GM19438 (cell line): Measurements from ENCODE around the gene VNN1.

ENCODE experiments used
- ATAC-seq: cut with Tn5 transposase; IDR thresholded peaks from one replicate; pipeline ENCODE4 v1.9.1; 2021; ENCODE audit warnings: low read depth; ENCODE audit not compliant: unreplicated experiment

VNN1 gene, protein sequence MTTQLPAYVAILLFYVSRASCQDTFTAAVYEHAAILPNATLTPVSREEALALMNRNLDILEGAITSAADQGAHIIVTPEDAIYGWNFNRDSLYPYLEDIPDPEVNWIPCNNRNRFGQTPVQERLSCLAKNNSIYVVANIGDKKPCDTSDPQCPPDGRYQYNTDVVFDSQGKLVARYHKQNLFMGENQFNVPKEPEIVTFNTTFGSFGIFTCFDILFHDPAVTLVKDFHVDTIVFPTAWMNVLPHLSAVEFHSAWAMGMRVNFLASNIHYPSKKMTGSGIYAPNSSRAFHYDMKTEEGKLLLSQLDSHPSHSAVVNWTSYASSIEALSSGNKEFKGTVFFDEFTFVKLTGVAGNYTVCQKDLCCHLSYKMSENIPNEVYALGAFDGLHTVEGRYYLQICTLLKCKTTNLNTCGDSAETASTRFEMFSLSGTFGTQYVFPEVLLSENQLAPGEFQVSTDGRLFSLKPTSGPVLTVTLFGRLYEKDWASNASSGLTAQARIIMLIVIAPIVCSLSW

DNA sequence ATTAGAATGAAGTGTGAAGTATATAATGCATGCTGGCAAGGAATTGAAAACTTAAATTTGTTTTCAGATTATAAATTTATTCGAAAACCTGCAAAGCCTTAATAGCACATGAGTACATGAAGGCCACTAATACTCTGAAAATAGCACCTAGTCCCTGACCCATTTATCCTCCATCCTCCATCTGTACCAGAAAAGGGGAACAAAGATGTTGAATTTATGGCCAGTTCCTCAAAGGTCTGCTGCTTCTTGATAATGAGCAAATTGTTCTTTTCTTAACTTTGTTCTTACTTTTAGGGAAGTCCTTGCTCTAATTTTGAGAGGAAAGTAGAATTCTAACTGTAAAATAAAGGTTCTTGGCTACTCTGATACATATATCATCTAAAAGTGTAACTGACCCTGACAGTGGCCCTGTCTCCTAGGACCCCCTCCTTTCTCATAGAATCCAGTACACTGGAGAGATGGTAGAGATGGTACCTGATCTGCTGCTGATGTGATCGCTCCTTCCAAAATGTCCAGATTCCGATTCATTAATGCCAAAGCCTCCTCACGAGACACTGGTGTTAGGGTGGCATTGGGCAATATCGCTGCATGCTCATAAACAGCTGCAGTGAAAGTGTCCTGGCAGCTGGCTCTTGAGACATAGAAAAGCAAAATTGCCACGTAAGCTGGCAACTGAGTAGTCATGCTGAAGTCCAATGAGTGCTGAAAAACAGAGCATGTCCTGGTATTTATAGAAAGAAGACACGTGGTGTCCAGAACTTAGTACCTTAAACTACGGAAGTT lies at the start of gene VNN1:
TSS of gene VNN1 (minus strand) at position 704 of the 783 bp plus-strand sequence. CDS start at position 684, 20 bp downstream.
- peak; percentile 77 for ATAC-seq

DNA sequence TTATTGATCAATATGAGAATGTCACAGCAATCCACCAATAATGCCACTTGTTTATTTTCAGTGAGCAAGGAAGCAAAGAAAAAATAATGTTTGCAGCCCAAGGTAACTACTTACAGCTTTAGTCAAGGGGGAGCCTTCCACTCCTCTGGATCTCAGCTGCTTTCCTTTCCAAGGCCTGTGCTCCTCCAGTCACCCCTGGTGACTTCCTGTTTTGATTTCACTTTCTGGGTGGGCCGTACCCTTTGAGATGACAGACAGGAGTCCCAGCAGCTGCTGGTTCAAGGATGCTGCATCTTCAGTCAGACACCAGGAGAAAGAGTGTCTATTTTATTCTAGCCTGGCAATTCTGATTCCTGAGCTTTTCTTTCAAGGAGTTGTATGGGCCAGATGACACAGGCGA lies 49.4 kb upstream of the VNN1 start:
- ATAC-seq = peak; percentile 82

DNA sequence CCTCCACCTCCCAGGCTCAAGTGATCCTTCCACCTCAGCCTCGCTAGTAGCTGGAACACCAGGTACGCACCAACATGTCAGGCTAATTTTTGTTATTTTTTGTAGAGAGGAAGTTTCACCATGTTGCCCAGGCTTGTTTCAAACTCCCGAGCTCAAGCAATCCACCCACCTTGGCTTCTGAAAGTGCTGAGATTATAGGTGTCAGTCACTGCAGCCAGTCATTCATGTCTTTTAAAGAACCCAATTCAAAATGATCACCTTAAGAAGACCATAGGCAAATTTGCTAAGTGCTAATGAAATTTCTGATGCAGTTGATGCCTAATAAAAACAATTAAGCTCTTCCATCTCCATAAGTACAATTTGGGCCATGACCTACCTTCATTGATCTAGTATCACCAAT lies 46.4 kb upstream of the VNN1 start:
- ATAC-seq = no peak

DNA sequence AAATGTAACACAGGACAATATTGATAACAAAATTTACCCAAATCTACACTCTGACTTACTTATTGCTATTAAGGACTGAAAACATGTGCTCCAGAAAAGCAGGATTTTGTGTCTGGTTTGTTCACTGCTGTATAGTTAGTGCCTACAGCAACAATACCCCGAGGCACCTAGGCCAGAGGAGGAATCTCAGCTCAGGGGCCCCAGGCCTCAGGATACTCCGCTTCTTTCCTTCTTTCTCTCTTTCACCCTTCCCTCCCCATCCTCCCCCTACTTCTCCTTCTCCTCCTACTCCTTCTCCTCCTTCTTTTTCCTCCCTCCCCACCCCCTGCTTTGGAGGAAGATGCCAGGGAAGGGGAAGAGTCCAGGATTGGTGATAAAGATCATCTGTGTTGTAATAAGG lies 44.8 kb upstream of the VNN1 start:
- no peak for ATAC-seq

DNA sequence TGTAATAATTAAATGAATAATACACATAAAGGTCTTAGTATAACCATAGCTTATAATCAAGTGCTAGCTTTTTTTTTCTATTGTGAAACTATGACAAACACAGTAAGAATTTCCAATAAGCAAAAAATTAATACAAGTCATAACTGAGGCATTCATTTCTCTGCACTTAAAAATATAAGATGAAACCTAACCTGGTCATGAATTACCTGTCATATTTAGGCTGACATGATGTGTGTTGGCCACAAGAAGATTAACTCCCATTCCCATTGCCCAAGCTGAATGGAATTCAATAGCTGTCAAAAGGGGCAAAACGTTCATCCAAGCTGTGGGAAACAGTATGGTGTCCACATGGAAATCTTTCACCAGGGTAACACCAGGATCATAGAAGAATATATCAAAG lies 38.4 kb upstream of the VNN1 start:
- no peak for ATAC-seq

DNA sequence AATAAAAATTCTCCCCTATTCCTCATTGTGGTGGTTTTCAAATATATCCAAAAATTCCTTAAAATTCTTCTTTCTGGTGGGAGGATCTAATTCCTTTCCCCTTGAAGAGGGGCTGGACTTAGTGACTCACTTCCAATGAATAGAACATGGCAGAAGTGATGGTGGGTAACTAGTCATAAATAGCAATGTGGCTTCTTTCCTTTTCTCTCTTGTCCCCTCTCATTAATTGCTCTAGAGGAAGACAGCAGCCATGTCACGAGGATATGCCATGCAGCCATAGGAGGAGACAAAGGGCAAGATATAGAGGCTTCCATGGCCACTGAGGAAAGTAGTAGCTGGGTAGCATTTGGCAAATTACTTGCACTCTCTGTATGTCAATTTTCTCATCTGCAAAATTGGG lies 38.0 kb upstream of the VNN1 start:
- no peak for ATAC-seq

DNA sequence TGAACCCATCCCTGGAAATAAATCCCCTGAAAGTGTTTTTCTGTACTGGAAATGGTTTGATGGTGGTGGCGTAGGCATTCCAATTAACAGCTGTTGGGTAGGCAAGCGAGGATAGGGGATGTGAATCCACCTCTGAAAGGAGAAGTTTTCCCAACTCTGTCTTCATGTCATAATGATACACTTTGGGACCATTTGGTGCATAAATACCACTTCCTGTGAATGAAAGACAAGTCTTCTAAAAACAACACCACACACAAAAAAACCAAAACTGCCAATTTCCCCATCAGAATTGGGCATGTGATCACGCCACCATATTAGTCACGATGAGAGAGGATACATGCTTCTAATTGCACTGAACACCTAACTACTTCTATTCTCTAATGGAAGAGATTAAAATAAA lies 37.5 kb upstream of the VNN1 start:
- ATAC-seq = peak; percentile 29

DNA sequence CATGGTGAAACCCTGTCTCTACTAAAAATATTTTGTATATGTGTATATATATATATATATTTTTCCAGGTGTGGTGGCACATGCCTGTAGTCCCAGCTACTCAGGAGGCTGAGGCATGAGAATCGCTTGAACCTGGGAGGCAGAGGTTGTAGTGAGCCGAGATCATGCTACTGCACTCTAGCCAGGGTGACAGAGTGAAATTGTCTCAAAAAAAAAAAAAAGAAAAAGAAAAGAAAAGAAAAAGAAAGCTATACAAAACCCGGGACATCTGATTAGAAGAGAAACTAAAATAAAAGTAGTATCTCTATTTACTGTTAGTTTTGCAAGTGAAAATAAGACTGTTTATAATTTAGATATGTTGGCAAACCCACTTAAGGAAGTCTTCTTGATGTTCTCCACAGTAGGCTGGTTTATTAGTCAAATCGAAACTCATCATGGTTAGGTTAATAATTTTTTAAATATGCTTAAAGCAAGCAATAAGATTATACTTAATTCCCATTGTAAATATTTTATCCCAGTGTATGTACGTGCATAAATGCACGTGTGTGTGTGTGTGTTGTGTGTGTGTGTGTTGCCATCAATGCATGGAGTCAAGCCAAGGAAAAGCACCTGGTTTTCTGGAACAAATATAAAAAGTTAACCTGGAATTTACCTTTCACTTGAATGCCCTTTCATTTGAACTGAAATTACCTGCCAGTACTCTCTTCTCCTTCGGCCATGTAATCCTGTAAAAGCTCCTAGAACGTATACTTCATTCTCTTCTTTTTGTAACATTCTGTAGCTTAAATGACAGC lies 36.8 kb upstream of the VNN1 start:
- ATAC-seq = peak; percentile 78

DNA sequence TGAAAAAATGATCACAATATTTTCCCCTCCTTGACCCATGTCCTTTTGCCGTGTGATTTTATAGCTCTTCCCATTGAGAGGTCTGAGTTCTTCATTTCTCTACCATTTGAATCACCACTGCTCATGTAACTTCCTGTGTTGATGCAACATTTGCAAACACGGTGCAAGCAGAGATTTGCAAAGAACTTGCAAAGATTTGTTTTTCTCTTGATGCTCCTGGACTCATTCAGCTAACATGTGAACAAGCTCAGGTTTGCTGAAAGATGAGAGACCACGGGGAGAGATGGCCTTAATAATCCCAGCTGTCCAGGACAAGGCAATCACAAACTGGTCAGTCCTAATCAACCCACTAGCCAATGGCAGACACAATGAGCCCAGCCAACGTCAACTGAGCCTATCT lies 35.3 kb upstream of the VNN1 start:
- no peak for ATAC-seq

DNA sequence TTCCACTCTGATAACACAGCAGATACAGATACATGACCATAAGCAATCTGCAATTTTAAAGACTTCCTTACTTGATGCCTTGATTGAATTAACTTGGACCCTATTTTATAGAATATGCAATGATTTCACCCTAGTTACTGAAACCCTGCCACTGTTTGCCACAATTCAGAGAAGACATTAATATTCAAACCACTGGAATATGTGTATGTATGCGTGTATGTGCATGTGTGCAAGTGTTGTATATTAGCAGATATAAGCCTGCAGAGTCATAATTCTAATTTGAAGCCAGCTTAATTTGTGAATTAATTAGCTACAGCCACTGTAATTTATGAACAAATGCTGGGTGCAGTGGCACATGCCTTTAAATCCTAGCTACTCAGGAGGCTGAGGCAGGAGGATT lies 34.6 kb upstream of the VNN1 start:
- no peak for ATAC-seq

DNA sequence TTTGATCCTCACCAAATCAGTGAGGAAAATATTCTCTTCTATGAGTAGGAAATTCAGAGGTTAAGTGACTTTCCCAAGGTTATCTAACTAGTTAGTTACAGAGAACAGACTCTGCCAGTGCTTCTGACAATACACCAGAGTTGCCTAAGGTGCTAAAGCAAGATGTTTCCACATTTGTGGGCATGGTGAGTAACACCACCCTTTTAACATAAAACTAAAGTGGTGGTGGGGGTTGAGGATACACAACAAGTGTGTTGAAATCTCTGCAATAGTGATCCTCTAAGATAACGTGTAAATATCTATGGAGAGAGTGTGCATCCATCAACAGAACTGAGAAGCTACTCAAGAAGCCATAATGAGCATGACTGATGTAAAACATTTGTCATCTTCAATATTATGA lies 32.2 kb upstream of the VNN1 start:
- no peak for ATAC-seq

DNA sequence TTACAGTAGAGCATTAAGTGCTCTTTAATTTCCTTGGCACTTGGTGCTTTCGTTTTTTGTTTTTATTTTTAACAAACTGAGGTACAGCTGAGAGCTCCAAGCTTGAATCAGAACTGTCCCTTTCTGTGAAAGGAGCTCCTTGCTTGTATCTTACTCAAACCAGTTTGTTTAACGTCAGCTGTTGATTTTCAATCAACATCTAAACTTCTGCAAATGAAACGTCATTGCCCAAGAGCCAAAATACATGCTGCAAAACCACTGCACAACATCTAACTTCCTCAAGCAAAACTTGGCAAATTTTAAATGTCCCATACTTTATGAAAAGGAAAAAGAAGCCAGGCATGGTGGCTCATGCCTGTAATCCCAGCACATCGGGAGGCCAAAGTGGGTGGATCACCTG lies 28.6 kb upstream of the VNN1 start:
- ATAC-seq = no peak

DNA sequence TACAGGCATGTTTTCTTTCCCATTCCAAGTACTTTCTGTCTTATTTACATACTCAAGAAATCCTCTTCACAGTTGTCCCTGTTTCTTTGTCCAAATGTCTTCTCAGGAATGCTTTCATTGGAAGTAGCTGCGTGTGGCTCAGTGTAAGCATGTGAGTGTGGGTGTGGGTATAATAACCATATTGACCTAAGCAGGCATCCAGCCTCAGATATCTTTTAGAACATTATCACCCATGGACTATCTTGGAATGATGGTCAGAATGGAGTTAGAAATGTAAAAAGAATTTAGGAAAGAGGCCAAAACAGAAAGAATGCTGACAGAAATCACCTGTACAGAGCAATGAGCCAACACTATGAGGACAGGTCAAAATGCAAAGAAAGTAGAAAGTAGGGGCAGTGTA lies 27.4 kb upstream of the VNN1 start:
- no peak for ATAC-seq

DNA sequence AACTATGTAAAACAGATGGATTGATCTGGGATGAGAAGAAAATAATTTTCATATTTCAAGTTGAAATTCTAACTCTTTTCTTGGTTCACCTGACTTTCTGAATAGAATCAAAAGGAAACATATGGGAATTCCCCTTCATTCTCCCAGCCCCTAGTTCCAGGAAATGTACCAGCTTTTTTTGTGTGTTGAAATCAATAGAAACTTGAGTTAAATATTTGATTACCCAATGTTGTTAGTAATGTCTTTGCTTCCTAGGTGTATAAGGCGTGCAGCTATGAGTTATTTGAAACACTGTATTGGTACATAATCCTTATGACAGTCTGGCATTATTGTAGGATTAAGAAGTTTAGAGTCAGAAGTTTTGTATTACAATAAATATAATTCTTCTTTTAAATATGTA lies 22.4 kb upstream of the VNN1 start:
- ATAC-seq = no peak

DNA sequence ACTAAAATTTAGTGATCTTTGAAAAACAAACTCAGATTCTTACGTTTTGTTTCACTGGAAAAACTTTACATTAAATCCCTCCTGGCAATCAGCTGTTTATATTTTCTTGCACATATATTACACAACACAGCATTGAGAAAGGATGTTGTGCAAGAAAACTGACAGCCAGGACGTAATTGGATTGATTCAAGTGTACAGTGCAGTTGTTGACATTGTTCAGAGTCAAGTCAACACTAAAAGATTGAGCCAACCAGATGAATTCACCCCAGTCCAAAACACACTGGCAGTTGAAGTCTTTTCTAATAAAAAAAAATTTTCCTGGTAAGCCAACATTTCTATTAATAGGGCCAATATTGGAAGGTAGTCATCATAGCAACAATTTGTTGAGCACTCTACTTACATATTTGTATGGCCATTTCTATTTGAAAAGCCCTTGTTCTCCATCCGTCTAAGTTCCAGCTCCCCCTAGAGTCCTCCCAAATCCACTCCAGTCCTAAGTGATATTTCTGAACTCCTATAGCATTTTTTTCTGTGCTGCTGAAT lies 20.9 kb upstream of the VNN1 start:
- no peak for ATAC-seq

DNA sequence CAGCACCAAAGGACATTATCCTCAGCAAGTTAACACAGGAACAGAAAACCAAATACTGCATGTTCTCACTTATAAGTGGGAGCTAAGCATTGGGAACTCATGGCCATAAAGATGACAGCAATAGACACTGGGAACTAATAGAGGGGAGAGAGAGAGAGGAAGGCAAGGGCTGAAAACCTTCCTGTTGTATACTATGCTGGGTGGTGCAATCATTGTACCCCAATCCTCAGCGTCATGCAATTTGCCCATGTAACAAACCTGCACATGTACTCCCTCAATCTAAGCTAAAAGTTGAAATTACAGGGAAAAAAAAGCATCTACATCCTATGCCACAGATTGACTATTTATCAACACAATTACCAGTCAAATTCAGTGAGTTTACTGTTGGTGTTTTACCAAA lies 20.0 kb upstream of the VNN1 start:
- ATAC-seq = no peak

DNA sequence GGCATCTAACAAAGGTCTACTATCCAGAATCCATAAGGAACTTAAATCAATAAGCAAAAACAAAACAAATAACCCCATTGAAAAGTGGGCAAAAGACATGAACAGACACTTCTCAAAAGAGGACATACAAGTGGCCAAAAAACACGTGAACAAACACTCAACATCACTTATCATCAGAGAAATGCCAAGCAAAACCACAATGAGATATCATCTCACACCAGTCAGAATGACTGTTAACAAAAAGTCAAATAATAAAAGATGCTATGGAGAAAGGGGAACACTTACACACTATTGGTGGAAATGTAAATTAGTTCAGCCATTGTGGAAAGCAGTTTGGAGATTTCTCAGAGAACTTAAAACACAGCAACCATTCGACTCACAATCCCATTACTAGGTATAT lies 19.4 kb upstream of the VNN1 start:
- no peak for ATAC-seq

DNA sequence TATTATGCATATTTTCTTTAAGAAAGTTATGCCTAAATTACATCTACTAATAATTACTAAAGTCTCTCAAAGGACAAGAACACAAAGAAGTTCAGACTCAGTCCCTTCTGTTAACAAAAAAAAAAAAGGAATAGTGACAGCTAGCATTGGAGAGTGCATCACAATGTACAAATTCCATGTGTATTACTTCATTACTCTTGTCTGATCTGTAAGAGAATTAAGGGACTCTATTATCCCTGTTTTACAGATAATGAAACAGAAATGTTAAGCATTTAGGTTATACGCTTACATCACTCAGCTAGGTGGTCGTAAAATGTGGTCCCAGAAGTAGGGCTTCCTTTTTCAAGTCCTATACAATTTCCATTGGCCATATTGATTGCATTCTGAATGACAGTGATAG lies 17.2 kb upstream of the VNN1 start:
- ATAC-seq = no peak

DNA sequence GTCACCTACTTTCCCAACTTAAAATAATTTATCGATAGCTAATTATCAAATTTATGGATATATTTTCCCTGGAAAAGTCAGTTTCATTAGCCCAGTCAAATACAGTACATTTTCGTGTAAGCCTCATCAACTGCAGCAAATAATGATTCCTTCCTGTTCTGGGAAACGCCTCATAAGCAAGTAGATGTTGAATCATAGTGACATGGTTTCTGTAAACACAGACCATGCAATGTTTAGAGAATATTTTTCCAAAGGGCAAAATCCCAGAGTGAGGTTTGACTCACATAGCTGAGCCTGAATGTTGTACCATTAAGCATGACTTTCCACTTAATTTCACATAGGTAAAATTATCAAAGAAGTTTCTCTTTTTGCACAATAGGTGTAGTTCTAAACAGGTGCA lies 16.7 kb upstream of the VNN1 start:
- ATAC-seq = no peak

DNA sequence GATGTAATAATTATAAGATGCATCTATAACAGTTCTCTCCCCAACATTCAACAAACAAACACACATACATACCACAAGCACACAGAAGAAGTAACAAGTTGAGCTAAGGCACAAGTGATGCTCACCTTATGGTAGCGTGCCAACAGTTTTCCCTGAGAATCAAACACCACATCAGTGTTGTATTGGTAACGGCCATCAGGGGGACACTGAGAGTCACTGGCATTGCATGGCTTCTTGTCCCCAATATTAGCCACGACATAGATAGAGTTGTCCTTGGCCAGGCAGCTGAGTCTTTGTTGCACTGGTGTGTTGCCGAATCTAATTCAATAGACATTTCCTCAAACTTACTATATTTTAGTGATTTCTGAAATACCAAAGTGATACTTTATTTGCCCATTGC lies 14.8 kb upstream of the VNN1 start:
- no peak for ATAC-seq

DNA sequence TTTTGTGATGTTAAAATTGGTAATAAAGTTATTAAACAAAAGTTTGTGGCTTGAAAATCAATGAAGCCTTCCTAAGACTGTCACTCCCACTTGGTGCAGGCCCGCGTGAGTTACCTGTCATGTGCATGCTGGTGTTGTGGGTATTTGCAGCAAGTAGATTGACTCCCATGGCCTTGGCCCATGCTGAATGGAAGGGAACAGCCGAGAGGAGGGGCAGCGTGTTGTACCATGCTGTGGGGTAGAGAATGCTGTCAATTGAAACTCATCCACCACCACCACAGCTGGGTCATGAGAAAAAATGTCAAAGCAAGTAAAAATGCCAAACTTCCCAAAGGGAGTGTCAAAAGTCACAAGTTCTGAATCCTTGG lies 12.7 kb upstream of the VNN1 start:
- ATAC-seq = no peak
